IPS-18a (cell line): Measurements from ENCODE around the gene MCHR2.

Experiments
- H3K27ac ChIP-seq: one replicate; pipeline ENCODE4 v1.5.1; 2013; ENCODE audit warnings: low read length
- H3K27me3 ChIP-seq: one replicate; pipeline ENCODE4 v1.6.1; 2013; ENCODE audit warnings: mild to moderate bottlenecking, low read length; ENCODE audit not compliant: control insufficient read depth, insufficient read depth
- H3K36me3 ChIP-seq: one replicate; pipeline ENCODE4 v1.6.1; 2013; ENCODE audit warnings: low read depth, low read length; ENCODE audit not compliant: control insufficient read depth
- H3K4me1 ChIP-seq: one replicate; pipeline ENCODE4 v1.6.1; 2013; ENCODE audit warnings: low read depth, low read length; ENCODE audit not compliant: control insufficient read depth
- H3K4me3 ChIP-seq: one replicate; pipeline ENCODE4 v1.5.1; 2013; ENCODE audit warnings: low read length
- H3K9ac ChIP-seq: one replicate; pipeline ENCODE4 v1.6.1; 2013; ENCODE audit warnings: mild to moderate bottlenecking, low read length, moderate library complexity
- H3K9me3 ChIP-seq: one replicate; pipeline ENCODE4 v1.6.1; 2013; ENCODE audit warnings: low read depth, low read length; ENCODE audit not compliant: control insufficient read depth

MCHR2 gene

GRCh38 chr6:99894815-99895214 lies 99.2 kb downstream of the MCHR2 start:
- Histone ChIP-seq H3K36me3 (no peaks in the 10 kb centered on the region), H3K9ac (no peak overlapping the region), H3K4me3 (no peak overlapping the region), H3K27ac (no peak overlapping the region), H3K27me3 (no peaks in the 10 kb centered on the region), H3K4me1 (no peaks in the 10 kb centered on the region), H3K9me3 (no peaks in the 10 kb centered on the region)

- H3K4me1 ChIP-seq, result peaks cover 4% of the 10 kb centered on the region
- H3K9me3 ChIP-seq, result no peaks in the 10 kb centered on the region
- no peak overlapping the region for H3K27ac ChIP-seq
- H3K36me3 ChIP-seq, result no peaks in the 10 kb centered on the region
- H3K4me3 ChIP-seq, result no peak overlapping the region
- no peaks in the 10 kb centered on the region for H3K27me3 ChIP-seq
- no peak overlapping the region for H3K9ac ChIP-seq
Measured at GRCh38 chr6:99887066-99887465, 107.0 kb downstream of the MCHR2 start.

GRCh38 chr6:99885051-99885450 lies 109.0 kb downstream of the MCHR2 start:
- H3K9ac ChIP-seq, result no peak overlapping the region
- peaks cover 4% of the 10 kb centered on the region for H3K4me1 ChIP-seq
- H3K27ac ChIP-seq, result no peak overlapping the region
- H3K4me3 ChIP-seq, result no peak overlapping the region
- H3K27me3 ChIP-seq, result no peaks in the 10 kb centered on the region
- no peaks in the 10 kb centered on the region for H3K36me3 ChIP-seq
- H3K9me3 ChIP-seq, result no peaks in the 10 kb centered on the region

- Histone ChIP-seq H3K27me3 (no peaks in the 10 kb centered on the region), H3K9ac (no peak overlapping the region), H3K4me1 (peaks cover 4% of the 10 kb centered on the region), H3K27ac (no peak overlapping the region), H3K9me3 (no peaks in the 10 kb centered on the region), H3K36me3 (no peaks in the 10 kb centered on the region), H3K4me3 (no peak overlapping the region)
Measured at GRCh38 chr6:99882128-99882702, 111.8 kb downstream of the MCHR2 start.

GRCh38 chr6:99879431-99879830 lies 114.6 kb downstream of the MCHR2 start:
- no peaks in the 10 kb centered on the region for H3K9me3 ChIP-seq
- no peaks in the 10 kb centered on the region for H3K36me3 ChIP-seq
- peaks cover 4% of the 10 kb centered on the region for H3K4me1 ChIP-seq
- H3K4me3 ChIP-seq, result no peak overlapping the region
- no peak overlapping the region for H3K9ac ChIP-seq
- H3K27ac ChIP-seq, result no peak overlapping the region
- H3K27me3 ChIP-seq, result no peaks in the 10 kb centered on the region

GRCh38 chr6:99875068-99875467 lies 119.0 kb downstream of the MCHR2 start:
- H3K4me3 ChIP-seq, result no peak overlapping the region
- H3K4me1 ChIP-seq, result no peaks in the 10 kb centered on the region
- no peak overlapping the region for H3K9ac ChIP-seq
- no peaks in the 10 kb centered on the region for H3K27me3 ChIP-seq
- H3K36me3 ChIP-seq, result no peaks in the 10 kb centered on the region
- H3K27ac ChIP-seq, result no peak overlapping the region
- no peaks in the 10 kb centered on the region for H3K9me3 ChIP-seq

GRCh38 chr6:99873084-99873483 lies 120.9 kb downstream of the MCHR2 start:
- Histone ChIP-seq H3K4me1 (no peaks in the 10 kb centered on the region), H3K36me3 (no peaks in the 10 kb centered on the region), H3K4me3 (no peak overlapping the region), H3K9ac (no peak overlapping the region), H3K27ac (no peak overlapping the region), H3K27me3 (peaks cover 11% of the 10 kb centered on the region), H3K9me3 (no peaks in the 10 kb centered on the region)

- no peaks in the 10 kb centered on the region for H3K4me1 ChIP-seq
- no peak overlapping the region for H3K9ac ChIP-seq
Measured at GRCh38 chr6:99871641-99872040, 122.4 kb downstream of the MCHR2 start.

More at GRCh38 chr6:99871641-99872040, 122.4 kb downstream of the MCHR2 start:
- Histone ChIP-seq H3K4me3 (no peak overlapping the region), H3K27ac (no peak overlapping the region), H3K27me3 (peaks cover 11% of the 10 kb centered on the region), H3K36me3 (no peaks in the 10 kb centered on the region), H3K9me3 (no peaks in the 10 kb centered on the region)
